Nephron progenitor cell (in vitro differentiated cells): ENCODE data around the gene AHR.
A peak's percentile ranks its signal among the peaks of the same experiment; 100 is the strongest.

Experiments used
- DNase-seq: peaks from one replicate; pipeline ENCODE4 v3.0.0; 2021
- H3K27ac Mint-ChIP-seq: 2 replicates; pipeline ENCODE4 v1.8.0; 2021; ENCODE audit warnings: mild to moderate bottlenecking, moderate library complexity, mixed read lengths
- H3K27me3 Mint-ChIP-seq: 2 replicates; pipeline ENCODE4 v1.8.0; 2021; ENCODE audit warnings: mild to moderate bottlenecking, low read depth, mixed read lengths; ENCODE audit not compliant: poor library complexity
- H3K36me3 Mint-ChIP-seq: 2 replicates; pipeline ENCODE4 v1.8.0; 2021; ENCODE audit warnings: low read depth, mixed read lengths
- H3K4me1 Mint-ChIP-seq: 2 replicates; pipeline ENCODE4 v1.8.0; 2021; ENCODE audit warnings: mixed read lengths
- H3K4me3 Mint-ChIP-seq: 2 replicates; pipeline ENCODE4 v1.8.0; 2021; ENCODE audit warnings: mild to moderate bottlenecking, moderate library complexity, mixed read lengths
- H3K9me3 Mint-ChIP-seq: 2 replicates; pipeline ENCODE4 v1.8.0; 2021; ENCODE audit warnings: mild to moderate bottlenecking, moderate library complexity, mixed read lengths
- TF ChIP-seq, protein P1 (sequence below): fragments of 200-600 bp; sonication (generic); IDR thresholded peaks from 2 replicates; pipeline ENCODE4 v1.5.0; 2021; ENCODE audit warnings: antibody characterized with exemption

AHR gene

DNA sequence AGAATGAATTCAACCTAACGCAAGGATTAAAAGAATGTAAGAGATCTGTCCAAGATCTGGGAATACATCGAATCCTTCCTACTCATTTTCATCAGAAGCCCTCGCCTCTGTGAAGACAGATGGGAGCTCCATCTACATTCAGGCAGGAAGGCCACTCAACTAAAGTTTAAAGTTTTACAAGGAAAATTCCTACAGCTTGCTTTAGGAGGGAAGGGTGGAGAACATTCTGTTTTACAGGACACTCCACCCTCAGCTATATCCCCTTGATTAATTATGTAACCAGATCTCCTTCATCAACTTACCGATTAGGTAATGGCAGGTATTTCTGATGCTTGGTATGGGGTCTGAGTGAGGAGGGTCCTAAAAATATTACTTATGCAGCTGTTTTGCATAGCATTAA is 5.6 kb upstream of the AHR start:
- TF ChIP-seq, protein P1, sequence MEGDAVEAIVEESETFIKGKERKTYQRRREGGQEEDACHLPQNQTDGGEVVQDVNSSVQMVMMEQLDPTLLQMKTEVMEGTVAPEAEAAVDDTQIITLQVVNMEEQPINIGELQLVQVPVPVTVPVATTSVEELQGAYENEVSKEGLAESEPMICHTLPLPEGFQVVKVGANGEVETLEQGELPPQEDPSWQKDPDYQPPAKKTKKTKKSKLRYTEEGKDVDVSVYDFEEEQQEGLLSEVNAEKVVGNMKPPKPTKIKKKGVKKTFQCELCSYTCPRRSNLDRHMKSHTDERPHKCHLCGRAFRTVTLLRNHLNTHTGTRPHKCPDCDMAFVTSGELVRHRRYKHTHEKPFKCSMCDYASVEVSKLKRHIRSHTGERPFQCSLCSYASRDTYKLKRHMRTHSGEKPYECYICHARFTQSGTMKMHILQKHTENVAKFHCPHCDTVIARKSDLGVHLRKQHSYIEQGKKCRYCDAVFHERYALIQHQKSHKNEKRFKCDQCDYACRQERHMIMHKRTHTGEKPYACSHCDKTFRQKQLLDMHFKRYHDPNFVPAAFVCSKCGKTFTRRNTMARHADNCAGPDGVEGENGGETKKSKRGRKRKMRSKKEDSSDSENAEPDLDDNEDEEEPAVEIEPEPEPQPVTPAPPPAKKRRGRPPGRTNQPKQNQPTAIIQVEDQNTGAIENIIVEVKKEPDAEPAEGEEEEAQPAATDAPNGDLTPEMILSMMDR, result no peak
- DNase-seq, result no peak
- Mint-ChIP-seq H3K4me3 (no peak overlapping the region), H3K27me3 (peaks cover 41% of the 10 kb centered on the region), H3K9me3 (peaks cover 6% of the 10 kb centered on the region), H3K4me1 (no peaks in the 10 kb centered on the region), H3K27ac (no peak overlapping the region), H3K36me3 (peaks cover 6% of the 10 kb centered on the region)

DNA sequence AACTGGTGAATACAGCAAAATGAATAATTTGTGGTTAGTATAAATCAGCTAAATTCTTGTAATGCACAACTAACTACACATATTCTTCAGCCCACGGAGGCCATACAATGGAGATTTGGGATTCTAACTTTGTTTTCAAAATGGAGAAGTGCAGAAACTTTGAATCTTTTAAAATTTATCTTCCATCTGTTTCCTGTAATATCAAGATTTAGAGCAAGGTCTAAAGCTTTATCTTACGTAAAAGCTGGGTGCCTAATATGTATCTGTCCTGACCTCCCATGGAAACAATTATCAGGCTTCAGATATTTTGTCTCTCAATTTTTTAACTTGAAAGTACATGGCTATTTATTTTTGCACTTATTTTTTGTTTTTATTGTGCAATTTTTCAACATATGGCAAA is 5.0 kb upstream of the AHR start:
- DNase-seq, result no peak
- peaks cover 47% of the 10 kb centered on the region for H3K27me3 Mint-ChIP-seq
- H3K9me3 Mint-ChIP-seq, result peaks cover 10% of the 10 kb centered on the region
- no peak overlapping the region for H3K4me3 Mint-ChIP-seq
- H3K4me1 Mint-ChIP-seq, result no peaks in the 10 kb centered on the region
- TF ChIP-seq, protein P1, result no peak
- peaks cover 10% of the 10 kb centered on the region for H3K36me3 Mint-ChIP-seq
- no peak overlapping the region for H3K27ac Mint-ChIP-seq

DNA sequence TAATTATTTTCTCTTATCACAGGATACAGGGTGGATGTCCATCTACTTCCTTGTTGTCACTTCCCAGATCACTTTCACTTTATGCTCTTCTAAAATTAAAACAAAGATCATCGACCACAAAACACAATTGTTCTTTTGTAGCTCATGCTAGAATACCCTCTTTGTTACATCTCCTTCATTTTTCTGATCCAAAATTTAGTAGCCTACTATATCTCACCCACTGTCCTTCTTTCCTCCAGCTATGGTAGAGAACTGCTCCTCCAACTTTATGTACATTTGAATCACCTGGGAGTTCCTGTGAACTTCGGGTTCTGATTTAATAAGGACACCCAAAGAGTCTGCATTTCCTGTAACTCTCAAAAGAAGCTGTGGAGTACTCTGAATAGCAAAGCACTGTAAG is 1.2 kb upstream of the AHR start:
- H3K27ac Mint-ChIP-seq, result no peak overlapping the region
- DNase-seq, result no peak
- peaks cover 57% of the 10 kb centered on the region for H3K27me3 Mint-ChIP-seq
- peaks cover 10% of the 10 kb centered on the region for H3K9me3 Mint-ChIP-seq
- peaks cover 6% of the 10 kb centered on the region for H3K4me1 Mint-ChIP-seq
- peaks cover 10% of the 10 kb centered on the region for H3K36me3 Mint-ChIP-seq
- H3K4me3 Mint-ChIP-seq, result peak overlapping the region; percentile 77
- TF ChIP-seq, protein P1, result no peak

DNA sequence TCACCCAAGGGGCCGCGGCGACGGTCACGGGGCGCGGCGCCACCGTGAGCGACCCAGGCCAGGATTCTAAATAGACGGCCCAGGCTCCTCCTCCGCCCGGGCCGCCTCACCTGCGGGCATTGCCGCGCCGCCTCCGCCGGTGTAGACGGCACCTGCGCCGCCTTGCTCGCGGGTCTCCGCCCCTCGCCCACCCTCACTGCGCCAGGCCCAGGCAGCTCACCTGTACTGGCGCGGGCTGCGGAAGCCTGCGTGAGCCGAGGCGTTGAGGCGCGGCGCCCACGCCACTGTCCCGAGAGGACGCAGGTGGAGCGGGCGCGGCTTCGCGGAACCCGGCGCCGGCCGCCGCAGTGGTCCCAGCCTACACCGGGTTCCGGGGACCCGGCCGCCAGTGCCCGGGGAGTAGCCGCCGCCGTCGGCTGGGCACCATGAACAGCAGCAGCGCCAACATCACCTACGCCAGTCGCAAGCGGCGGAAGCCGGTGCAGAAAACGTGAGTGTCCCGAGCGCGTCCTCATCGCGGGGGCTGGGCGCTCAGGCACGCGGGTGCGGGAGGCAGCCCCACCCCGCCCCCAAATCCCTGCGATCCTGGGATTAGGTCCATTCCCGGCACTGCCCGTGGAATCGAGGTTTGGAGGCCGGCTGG is 509 bp downstream of the AHR start:
- peaks cover 51% of the 10 kb centered on the region for H3K27me3 Mint-ChIP-seq
- TF ChIP-seq, protein P1, result no peak
- peak overlapping the region; percentile 83 for H3K4me3 Mint-ChIP-seq
- peaks cover 6% of the 10 kb centered on the region for H3K4me1 Mint-ChIP-seq
- peaks cover 10% of the 10 kb centered on the region for H3K36me3 Mint-ChIP-seq
- peaks cover 10% of the 10 kb centered on the region for H3K9me3 Mint-ChIP-seq
- DNase-seq, result peak; percentile 44
- H3K27ac Mint-ChIP-seq, result no peak overlapping the region

DNA sequence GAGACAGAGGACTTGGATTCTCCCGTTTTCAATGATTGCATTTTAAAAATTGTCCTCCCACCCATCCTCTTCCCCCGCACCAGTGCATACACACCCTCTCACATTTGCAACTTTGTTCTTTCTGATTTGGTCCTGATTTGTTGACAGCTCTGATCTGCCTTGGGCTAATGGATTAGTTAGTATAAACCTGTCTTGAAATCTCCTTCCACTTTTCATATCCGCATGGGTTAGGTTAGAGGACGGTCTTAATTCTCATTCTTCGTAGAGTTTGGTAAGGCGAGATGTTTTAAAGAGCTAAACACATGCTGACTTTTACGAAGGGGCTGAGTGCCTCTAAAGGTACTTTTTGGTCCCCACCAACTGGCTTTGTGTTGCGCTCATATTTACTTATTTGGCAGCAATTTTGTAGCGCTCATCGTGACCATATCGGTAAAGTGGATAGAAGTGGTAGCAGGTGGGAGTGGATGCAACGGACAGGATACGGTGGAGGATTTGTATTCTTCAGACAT is 1.1 kb downstream of the AHR start:
- TF ChIP-seq, protein P1, result no peak
- no peak overlapping the region for H3K27ac Mint-ChIP-seq
- H3K27me3 Mint-ChIP-seq, result peaks cover 51% of the 10 kb centered on the region
- H3K4me3 Mint-ChIP-seq, result peak overlapping the region; percentile 83
- peaks cover 10% of the 10 kb centered on the region for H3K9me3 Mint-ChIP-seq
- H3K4me1 Mint-ChIP-seq, result peaks cover 6% of the 10 kb centered on the region
- H3K36me3 Mint-ChIP-seq, result peaks cover 10% of the 10 kb centered on the region
- DNase-seq, result no peak

DNA sequence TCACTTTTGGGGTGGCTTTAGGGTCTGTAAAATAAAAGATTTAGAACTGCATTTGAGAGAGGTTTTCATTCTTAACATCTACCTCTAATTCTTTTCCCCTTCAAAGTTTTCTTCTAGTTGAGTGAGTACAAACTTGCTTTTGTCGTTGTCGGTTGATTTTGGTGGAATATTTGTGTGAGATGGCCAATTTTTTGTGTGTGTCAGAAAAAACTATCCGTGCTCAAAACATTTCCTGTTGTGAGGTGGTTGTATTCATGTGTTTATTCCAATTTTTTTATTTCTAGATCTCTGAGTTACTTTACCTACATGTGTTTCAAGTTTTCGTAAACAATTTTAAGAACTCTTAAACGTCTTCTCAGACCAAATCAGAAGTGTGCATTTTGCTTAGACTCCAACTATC is 1.6 kb downstream of the AHR start:
- H3K27ac Mint-ChIP-seq, result no peak overlapping the region
- TF ChIP-seq, protein P1, result no peak
- peak overlapping the region; percentile 83 for H3K4me3 Mint-ChIP-seq
- peaks cover 10% of the 10 kb centered on the region for H3K9me3 Mint-ChIP-seq
- peaks cover 10% of the 10 kb centered on the region for H3K36me3 Mint-ChIP-seq
- peaks cover 51% of the 10 kb centered on the region for H3K27me3 Mint-ChIP-seq
- peaks cover 6% of the 10 kb centered on the region for H3K4me1 Mint-ChIP-seq
- DNase-seq, result no peak
